Liver (tissue), 9 donors: ENCODE results near the gene LMNB1. TPM values are rescaled to one million over a fixed set of nuclear protein-coding genes. Genes with fewer than 3 reads are reported as not detected.

Experiments used
- DNase-seq: peaks from one replicate; pipeline ENCODE4 v3.0.0-alpha.2; 2017; ENCODE audit warnings: low spot score
- H3K27ac ChIP-seq, 2 donors: one replicate each; pipeline ENCODE4 v1.7.0; 2013; ENCODE audit warnings: inconsistent platforms in 2 of 2, low read length in 2 of 2, control low read depth in 1 of 2, low read depth in 1 of 2, mild to moderate bottlenecking in 1 of 2
- H3K27me3 ChIP-seq, 4 donors: one replicate each; pipeline versions ENCODE4 v1.6.1 to v1.7.0; 2013; ENCODE audit warnings: low read length in 3 of 4, inconsistent platforms in 1 of 4, mild to moderate bottlenecking in 1 of 4, moderate library complexity in 1 of 4; ENCODE audit not compliant: control insufficient read depth in 4 of 4, insufficient read depth in 4 of 4
- H3K36me3 ChIP-seq, 4 donors: one replicate each; pipeline versions ENCODE4 v1.6.1 to v1.7.0; 2013; ENCODE audit warnings: low read length in 3 of 4, mild to moderate bottlenecking in 3 of 4, low read depth in 1 of 4, moderate library complexity in 1 of 4; ENCODE audit not compliant: control insufficient read depth in 4 of 4, insufficient read depth in 3 of 4
- H3K4me1 ChIP-seq, 4 donors: one replicate each; pipeline versions ENCODE4 v1.6.1 to v1.7.0; 2013; ENCODE audit warnings: low read length in 3 of 4, mild to moderate bottlenecking in 3 of 4, moderate library complexity in 1 of 4; ENCODE audit not compliant: control insufficient read depth in 4 of 4, insufficient read depth in 4 of 4
- H3K4me3 ChIP-seq, 3 donors: one replicate each; pipeline versions ENCODE4 v1.6.1 to v1.7.0; 2013; ENCODE audit warnings: low read length in 3 of 3, control low read depth in 1 of 3, low read depth in 1 of 3, mild to moderate bottlenecking in 1 of 3
- H3K9ac ChIP-seq, 2 donors: one replicate each; pipeline ENCODE4 v1.7.0; 2013; ENCODE audit warnings: low read length in 2 of 2, mild to moderate bottlenecking in 2 of 2, moderate library complexity in 2 of 2, control low read depth in 1 of 2, low read depth in 1 of 2
- H3K9me3 ChIP-seq, 4 donors: one replicate each; pipeline versions ENCODE4 v1.6.1 to v1.7.0; 2013; ENCODE audit warnings: low read length in 3 of 4; ENCODE audit not compliant: control insufficient read depth in 4 of 4
- ATF3 ChIP-seq: IDR thresholded peaks from 2 replicates; pipeline ENCODE4 v1.6.1; 2016; ENCODE audit warnings: antibody characterized with exemption
- CTCF ChIP-seq: fragments of 150-350 bp; IDR thresholded peaks from 2 replicates; pipeline ENCODE4 v1.5.1; 2017; ENCODE audit warnings: improper control_type of control experiment, low read depth, low read length; ENCODE audit not compliant: missing input control
- EGR1 ChIP-seq, 2 donors: IDR thresholded peaks; 2 replicates each; pipeline ENCODE4 v1.6.1; 2016 to 2018; ENCODE audit warnings: antibody characterized with exemption in 2 of 2, low read depth in 2 of 2
- FOXA2 ChIP-seq: IDR thresholded peaks from 2 replicates; pipeline ENCODE4 v1.6.1; 2016; ENCODE audit warnings: antibody characterized with exemption
- GABPA ChIP-seq, 2 donors: IDR thresholded peaks in 1 of 2; conservative IDR thresholded peaks in 1 of 2; 2 replicates each; pipeline ENCODE4 v1.6.1; 2016; ENCODE audit warnings: antibody characterized with exemption in 2 of 2, mild to moderate bottlenecking in 1 of 2, moderate library complexity in 1 of 2
- HNF4A ChIP-seq, 2 donors: conservative IDR thresholded peaks; 2 replicates each; pipeline ENCODE4 v1.6.1; 2016; ENCODE audit warnings: antibody characterized with exemption in 2 of 2, mild to moderate bottlenecking in 2 of 2
- HNF4G ChIP-seq: IDR thresholded peaks from 2 replicates; pipeline ENCODE4 v1.6.1; 2016; ENCODE audit warnings: antibody characterized with exemption
- JUND ChIP-seq, 2 donors: IDR thresholded peaks; 2 replicates each; pipeline ENCODE4 v1.6.1; 2016; ENCODE audit warnings: antibody characterized with exemption in 2 of 2
- MAX ChIP-seq: IDR thresholded peaks from 2 replicates; pipeline ENCODE4 v1.6.1; 2016; ENCODE audit warnings: antibody characterized with exemption
- NR2F2 ChIP-seq: IDR thresholded peaks from 2 replicates; pipeline ENCODE4 v1.6.1; 2016; ENCODE audit warnings: antibody characterized with exemption
- RAD21 ChIP-seq, 2 donors: IDR thresholded peaks; 2 replicates each; pipeline ENCODE4 v1.6.1; 2016; ENCODE audit warnings: antibody characterized with exemption in 2 of 2, mild to moderate bottlenecking in 2 of 2
- REST ChIP-seq: IDR thresholded peaks from 2 replicates; pipeline ENCODE4 v1.6.1; 2016; ENCODE audit warnings: antibody characterized with exemption, mild to moderate bottlenecking
- RXRA ChIP-seq, 2 donors: IDR thresholded peaks; 2 replicates each; pipeline ENCODE4 v1.6.1; 2017 to 2018; ENCODE audit warnings: antibody characterized with exemption in 2 of 2, mild to moderate bottlenecking in 1 of 2
- SP1 ChIP-seq: IDR thresholded peaks from 2 replicates; pipeline ENCODE4 v1.6.1; 2018; ENCODE audit warnings: antibody characterized with exemption, mild to moderate bottlenecking
- TAF1 ChIP-seq: conservative IDR thresholded peaks from 2 replicates; pipeline ENCODE4 v1.6.1; 2016; ENCODE audit warnings: antibody characterized with exemption, mild to moderate bottlenecking
- YY1 ChIP-seq: IDR thresholded peaks from 2 replicates; pipeline ENCODE4 v1.6.1; 2016; ENCODE audit warnings: antibody characterized with exemption, mild to moderate bottlenecking
- ZBTB33 ChIP-seq: IDR thresholded peaks from 2 replicates; pipeline ENCODE4 v1.6.1; 2016; ENCODE audit warnings: antibody characterized with exemption
- WGBS: extraction: QIAGEN DNeasy Blood & Tissue Kit; methylation state at CpG from one replicate; pipeline ENCODE4 v1.1.7; 2013; 5-methylcytosine and 5-hydroxymethylcytosine counted together
- polyA plus RNA-seq, 2 donors: library from polyadenylated mRNA; stranded (reverse) in 1 of 2; unstranded in 1 of 2; fragments of 200-250 nt in 1 of 2; fragments of >200 nt in 1 of 2; fragmentation: Nextera tagmentation in 1 of 2; extraction: Ambion mirVana in 1 of 2; gene quantifications; one replicate each; pipeline versions ENCODE4 v1.2.1 to v1.2.3, GENCODE V29; 2013 to 2015
- total RNA-seq, 2 donors: library from RNA; depleted of rRNA; stranded (reverse); fragments of >200 nt; gene quantifications; one replicate each; pipeline ENCODE4 v1.2.3, GENCODE V29; 2014
- donor health status: healthy.
- donor health status: healthy.
- donor health status: healthy.
- donor health status: healthy.
- donor health status: healthy.

The LMNB1 gene
- total and polyA plus RNA-seq, 4 donors, result 0.57 to 45.7 (median 5.6) TPM

- no peak overlapping the region for H3K9ac ChIP-seq
- TF ChIP-seq MAX (no peak), HNF4A (conservative IDR thresholded peaks at IDR 0.05) (no peak), YY1 (no peak), RXRA (IDR thresholded peaks at IDR 0.05) (no peak), RAD21 (IDR thresholded peaks at IDR 0.05) (no peak), JUND (IDR thresholded peaks at IDR 0.05) (no peak), ATF3 (no peak), REST (no peak), EGR1 (IDR thresholded peaks at IDR 0.05; ENCODE audit: low read depth in 2 of 2) (no peak), CTCF (no peak), GABPA (IDR thresholded peaks at IDR 0.05 in 1 of 2, conservative IDR thresholded peaks at IDR 0.05 in 1 of 2) (no peak), FOXA2 (no peak), NR2F2 (no peak), HNF4G (no peak), SP1 (no peak), TAF1 (no peak), ZBTB33 (no peak)
- no peak for DNase-seq
- H3K4me3 ChIP-seq, result no peak overlapping the region
- WGBS, result 95% methylated on average over 4 of the region's 4 CpGs
- H3K27me3 ChIP-seq, result no peaks in the 10 kb centered on the region
- no peaks in the 10 kb centered on the region for H3K9me3 ChIP-seq
- H3K4me1 ChIP-seq, result no peaks in the 10 kb centered on the region
- peaks cover 0 to 1% (median 0%) of the 10 kb centered on the region in 4 donors for H3K36me3 ChIP-seq
- no peak overlapping the region for H3K27ac ChIP-seq
Observed at GRCh38 chr5:126878634-126879033, 101.7 kb downstream of the LMNB1 start.
